Adrenal gland (tissue), 12 donors: Measurements from ENCODE around the gene LRRC59. TPM values are rescaled to one million over a fixed set of nuclear protein-coding genes. Genes with fewer than 3 reads are reported as not detected.

Experiments
- DNase-seq, 7 donors: peaks; one replicate each; pipeline ENCODE4 v3.0.0-alpha.2; 2019 to 2020
- H3K27ac ChIP-seq, 5 donors: fragments of 200-600 bp; sonication (generic) in 4 of 5; 1 replicate in 3 of 5; 2 replicates in 2 of 5; pipeline versions ENCODE4 v1.5.1 to v1.8.0; 2016 to 2020; ENCODE audit warnings: mild to moderate bottlenecking in 1 of 5
- H3K27me3 ChIP-seq: fragments of 200-600 bp; 2 replicates; pipeline ENCODE4 v1.8.0; 2021
- H3K36me3 ChIP-seq, 2 donors: fragments of 200-600 bp; replicated peaks in 1 of 2; 1 replicate in 1 of 2; 2 replicates in 1 of 2; pipeline versions ENCODE4 v1.5.1 to v1.8.0; 2018 to 2022
- H3K4me1 ChIP-seq, 2 donors: fragments of 200-600 bp; replicated peaks in 1 of 2; 1 replicate in 1 of 2; 2 replicates in 1 of 2; pipeline versions ENCODE4 v1.5.1 to v1.8.0; 2018 to 2021
- H3K4me3 ChIP-seq, 4 donors: fragments of 200-600 bp; sonication (generic) in 3 of 4; one replicate each; pipeline ENCODE4 v1.5.1; 2016 to 2018
- H3K9me3 ChIP-seq, 3 donors: fragments of 200-600 bp; sonication (generic) in 1 of 3; replicated peaks in 1 of 3; 1 replicate in 2 of 3; 2 replicates in 1 of 3; pipeline versions ENCODE4 v1.5.1 to v1.8.0; 2016 to 2021
- CTCF ChIP-seq, 6 experiments: fragments of 450-650 bp in 4 of 6; fragments of 200-600 bp in 2 of 6; sonication (generic) in 1 of 6; IDR thresholded peaks; 1 replicate in 5 of 6; 2 replicates in 1 of 6; pipeline versions ENCODE4 v1.5.1 to v1.8.0; 2016 to 2021; ENCODE audit warnings: antibody characterized with exemption in 6 of 6, mild to moderate bottlenecking in 2 of 6, moderate library complexity in 1 of 6
- POLR2A ChIP-seq, 2 donors: fragments of 450-650 bp; IDR thresholded peaks; one replicate each; pipeline ENCODE4 v1.6.1; 2017; ENCODE audit warnings: antibody characterized with exemption in 2 of 2, mild to moderate bottlenecking in 2 of 2, moderate library complexity in 1 of 2
- WGBS, 4 donors: extraction: QIAGEN DNeasy Blood & Tissue Kit in 2 of 4; methylation state at CpG; one replicate each; pipeline versions ENCODE4 v1.1.5 to v1.1.7; 2013 to 2017; 5-methylcytosine and 5-hydroxymethylcytosine counted together
- intact Hi-C, 2 donors: fragments of 100-400 bp; cut with DNase I; formaldehyde crosslinking; loops; one replicate each; pipeline versions ENCODE4 v1.14.1 to v1.15.0; 2022 to 2023
- polyA plus RNA-seq, 3 donors: library from polyadenylated mRNA; stranded (reverse); fragments of 200-250 nt in 2 of 3; fragments of 350-450 nt in 1 of 3; fragmentation: Illumina TruSeq in 1 of 3; extraction: RNeasy Lipid Tissue Mini Kit (QIAGEN cat#74804) in 1 of 3; gene quantifications; one replicate each; pipeline ENCODE4 v1.2.3, GENCODE V29; 2013 to 2014
- total RNA-seq, 9 donors: library from RNA; depleted of rRNA in 4 of 9; stranded (reverse); fragments of >200 nt in 4 of 9; fragments of 120-200 nt in 1 of 9; fragmentation: NEBNext Ultra II Directional in 1 of 9; extraction: Animal tissue kit (Norgen Biotek cat#: 25700) in 1 of 9; gene quantifications; one replicate each; pipeline versions ENCODE4 v1.1.0 to v1.2.4, GENCODE V29; 2013 to 2023
- donor health status: healthy with polysubstance abuse.
- donor health status: Bipolar disorder and iron deficiency.
- donor health status: DM: yes; HTN: yes; CAD: no.
- donor health status: DM: no; HTN: no; CAD: no.
- donor health status: DM: no; HTN: no; CAD: no.
- donor health status: DM: yes; HTN: yes; CAD: no.

Gene LRRC59
- total and polyA plus RNA-seq, 12 donors, result 38.0 to 337 (median 107) TPM

GRCh38 chr17:50354776-50355175, 42.5 kb downstream of the LRRC59 start:
- peak in 4 of 7 donors; percentile 10 to 43 (median 16) for DNase-seq
- 94 to 100% (median 96%) methylated on average over 2 to 13 of the region's 13 CpGs for WGBS, 4 donors
- Histone ChIP-seq H3K27ac (no peak overlapping the region), H3K4me1 (peaks cover 7 to 9% of the 10 kb centered on the region in 2 donors), H3K4me3 (no peak overlapping the region), H3K27me3 (no peaks in the 10 kb centered on the region), H3K9me3 (no peaks in the 10 kb centered on the region), H3K36me3 (peaks cover 0 to 54% of the 10 kb centered on the region in 2 donors)
- intact Hi-C loops, result loop anchor here in 1 of 2 donors (5.0 kb wide), 1 partner anchor 118 kb away; no protein-coding TSS in a partner anchor
- no peak for TF ChIP-seq POLR2A (IDR thresholded peaks at IDR 0.05)

- Histone ChIP-seq H3K4me1 (peaks cover 2 to 3% of the 10 kb centered on the region in 2 donors), H3K27ac (no peak overlapping the region), H3K27me3 (no peaks in the 10 kb centered on the region), H3K9me3 (no peaks in the 10 kb centered on the region), H3K4me3 (no peak overlapping the region), H3K36me3 (peaks cover 0 to 54% of the 10 kb centered on the region in 2 donors)
- intact Hi-C loops, result no loop called here
- TF ChIP-seq POLR2A (IDR thresholded peaks at IDR 0.05) (no peak), CTCF (IDR thresholded peaks at IDR 0.05) (no peak)
- WGBS, 4 donors, result 82 to 92% (median 88%) methylated on average over 9 to 15 of the region's 15 CpGs
- peak in 3 of 7 donors; percentile 14 to 18 (median 16) for DNase-seq
Measured at GRCh38 chr17:50354198-50354597, 43.1 kb downstream of the LRRC59 start.

- WGBS, 4 donors, result 86 to 92% (median 89%) methylated on average over 14 to 27 of the region's 27 CpGs
- Histone ChIP-seq H3K9me3 (no peaks in the 10 kb centered on the region), H3K27ac (no peak overlapping the region), H3K27me3 (no peaks in the 10 kb centered on the region), H3K4me3 (no peak overlapping the region), H3K36me3 (peaks cover 0 to 50% of the 10 kb centered on the region in 2 donors), H3K4me1 (no peaks in the 10 kb centered on the region)
- peak in 4 of 7 donors; percentile 11 to 48 (median 16) for DNase-seq
- intact Hi-C loops, result no loop called here
- no peak for TF ChIP-seq CTCF (IDR thresholded peaks at IDR 0.05)
- TF ChIP-seq POLR2A (IDR thresholded peaks at IDR 0.05), result no peak
Measured at GRCh38 chr17:50353600-50354195, 43.6 kb downstream of the LRRC59 start.

- intact Hi-C loops, result no loop called here
- H3K27me3 ChIP-seq, result no peaks in the 10 kb centered on the region
- H3K9me3 ChIP-seq, result no peaks in the 10 kb centered on the region
- no peak overlapping the region for H3K4me3 ChIP-seq
- peaks cover 0 to 3% of the 10 kb centered on the region in 2 donors for H3K4me1 ChIP-seq
- H3K27ac ChIP-seq, result no peak overlapping the region
- peak in 3 of 7 donors; percentile 3 to 42 (median 21) for DNase-seq
- WGBS, 4 donors, result 91 to 97% (median 94%) methylated on average over 17 to 21 of the region's 21 CpGs
- peaks cover 0 to 42% of the 10 kb centered on the region in 2 donors for H3K36me3 ChIP-seq
- TF ChIP-seq CTCF (IDR thresholded peaks at IDR 0.05) (no peak), POLR2A (IDR thresholded peaks at IDR 0.05) (no peak)
Measured at GRCh38 chr17:50352693-50353599, 44.4 kb downstream of the LRRC59 start.
